NCI-H2107 treated with DMSO at 0.1 percent for 48 hours (cell line): ENCODE data around the gene P2RY8.
"Not testable (repeated sequence)": the region's sequence is repeated elsewhere in the genome, so short reads cannot be mapped to it uniquely, and the experiment has no call there.

Source experiments
- DNase-seq: peaks from one replicate; lab custom pipeline; 2025; ENCODE audit not compliant: unreplicated experiment; lab: John Stamatoyannopoulos, UW

P2RY8 gene

DNA sequence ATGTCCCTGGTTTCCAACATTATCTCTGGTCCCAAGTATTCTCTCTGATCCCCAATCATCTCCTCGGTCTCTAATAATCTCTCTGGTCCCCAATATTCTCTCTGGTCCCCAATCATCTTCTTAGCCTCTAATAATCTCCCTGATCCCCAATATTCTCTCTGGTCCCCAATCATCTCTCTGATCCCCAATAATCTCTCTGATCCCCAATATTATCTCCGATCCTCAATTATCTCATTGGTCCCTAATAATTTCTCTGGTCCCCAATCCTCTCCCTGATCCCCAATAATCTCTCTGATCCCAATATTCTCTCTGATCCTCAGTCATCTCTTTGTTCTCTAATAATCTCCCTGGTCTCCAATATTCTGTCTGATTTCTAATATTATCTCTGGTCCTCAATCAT is 16.6 kb downstream of the P2RY8 start:
- no peak for DNase-seq

DNA sequence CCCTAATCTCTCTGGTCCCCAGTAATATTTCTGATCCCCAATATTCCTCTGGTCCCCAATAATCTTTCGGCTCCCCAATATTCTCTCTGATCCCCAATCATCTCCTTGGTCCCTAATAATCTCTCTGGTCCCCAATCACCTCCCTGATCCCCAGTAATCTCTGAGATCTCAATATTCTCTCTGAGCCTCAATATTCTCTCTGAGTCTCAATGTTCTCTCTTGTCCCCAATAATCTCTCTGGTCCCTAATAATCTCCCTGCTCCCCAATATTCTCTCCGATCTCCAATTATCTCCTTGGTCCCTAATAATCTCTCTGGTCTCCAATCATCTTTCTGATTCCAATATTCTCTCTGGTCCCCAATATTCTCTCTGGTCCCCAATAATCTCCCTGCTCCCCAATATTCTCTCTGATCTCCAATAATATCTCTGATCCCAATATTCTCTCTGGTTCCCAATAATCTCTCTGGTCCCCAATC is 17.9 kb downstream of the P2RY8 start:
- DNase-seq, result no peak

DNA sequence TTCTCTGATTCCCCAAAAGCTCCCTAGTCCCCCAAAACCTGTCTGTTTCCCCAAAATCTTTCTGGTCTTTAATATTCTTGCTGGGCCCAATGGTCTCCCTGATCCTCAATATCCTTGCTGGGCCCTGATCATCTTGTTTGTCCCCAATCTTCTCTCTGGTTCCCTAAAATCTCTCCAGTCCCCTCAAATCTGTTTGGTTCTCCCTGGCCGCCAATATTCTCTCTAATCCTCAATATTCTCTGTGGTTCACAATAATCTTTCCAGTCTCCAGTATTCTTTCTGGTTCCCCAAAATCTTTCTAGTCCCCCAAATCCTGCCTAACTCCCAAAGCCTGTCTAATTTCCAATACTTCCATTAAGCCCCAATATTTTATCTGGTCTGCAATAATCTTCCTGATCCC is 18.5 kb downstream of the P2RY8 start:
- DNase-seq, result no peak

DNA sequence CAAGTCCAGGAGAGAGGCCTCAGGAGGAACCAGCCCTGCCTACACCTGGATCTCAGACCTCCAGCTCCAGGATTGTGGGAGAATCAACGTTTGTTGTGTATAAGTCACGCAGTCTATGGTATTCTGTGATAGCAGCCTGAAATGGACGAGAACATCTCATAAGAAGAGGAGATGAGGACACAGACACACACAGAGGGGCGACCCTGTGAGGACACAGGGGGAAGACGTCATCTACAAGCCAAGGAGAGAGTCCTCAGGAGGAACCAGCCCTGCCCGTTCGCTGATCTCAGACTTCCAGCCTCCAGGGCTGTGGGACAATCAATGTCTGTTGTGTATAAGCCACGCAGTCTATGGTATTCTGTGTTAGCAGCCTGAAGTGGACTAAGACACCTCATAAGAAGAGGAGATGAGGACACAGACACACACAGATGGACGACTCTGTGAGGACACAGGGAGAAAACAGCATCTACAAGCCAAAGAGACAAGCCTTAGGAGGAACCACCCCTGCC is 20.3 kb downstream of the P2RY8 start:
- DNase-seq, result no peak

DNA sequence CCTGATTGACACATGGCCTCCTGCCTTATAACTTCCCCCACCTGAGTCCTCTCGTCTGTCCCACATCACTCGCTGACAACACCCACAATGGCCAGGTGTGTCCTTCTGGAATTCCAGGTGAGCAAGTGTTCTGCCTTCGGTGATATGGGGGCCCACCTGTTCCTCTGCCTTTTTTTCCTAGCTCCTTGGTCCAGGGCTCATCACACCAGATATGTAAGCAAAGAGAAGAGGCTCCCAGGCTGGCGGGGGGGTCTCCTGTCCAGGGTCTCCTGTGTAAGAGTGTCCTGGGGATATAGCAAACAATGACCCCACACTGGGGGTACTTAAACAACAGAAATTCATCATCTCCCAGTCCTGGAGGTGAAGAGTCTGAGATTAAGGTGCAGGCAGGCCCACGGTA is 25.2 kb downstream of the P2RY8 start:
- no peak for DNase-seq

DNA sequence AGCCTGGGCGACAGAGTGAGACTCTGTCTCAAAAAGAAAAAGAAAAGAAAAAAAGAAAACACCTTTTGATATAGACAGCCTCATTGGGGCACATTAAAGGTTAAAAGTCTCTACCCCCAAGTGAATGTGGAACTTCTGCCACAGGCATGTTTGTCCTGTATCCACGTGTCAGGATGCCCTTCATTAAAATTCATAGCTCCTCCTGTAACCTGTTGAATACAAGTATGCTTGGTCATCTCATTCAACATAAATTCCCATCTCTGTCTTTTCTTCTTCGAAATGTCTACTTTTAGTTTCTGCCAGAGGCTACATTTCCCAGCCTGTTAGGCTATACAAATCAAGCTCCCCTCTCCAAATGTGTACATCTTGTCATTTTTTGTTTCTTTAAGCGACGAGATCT is 25.8 kb downstream of the P2RY8 start:
- no peak for DNase-seq

DNA sequence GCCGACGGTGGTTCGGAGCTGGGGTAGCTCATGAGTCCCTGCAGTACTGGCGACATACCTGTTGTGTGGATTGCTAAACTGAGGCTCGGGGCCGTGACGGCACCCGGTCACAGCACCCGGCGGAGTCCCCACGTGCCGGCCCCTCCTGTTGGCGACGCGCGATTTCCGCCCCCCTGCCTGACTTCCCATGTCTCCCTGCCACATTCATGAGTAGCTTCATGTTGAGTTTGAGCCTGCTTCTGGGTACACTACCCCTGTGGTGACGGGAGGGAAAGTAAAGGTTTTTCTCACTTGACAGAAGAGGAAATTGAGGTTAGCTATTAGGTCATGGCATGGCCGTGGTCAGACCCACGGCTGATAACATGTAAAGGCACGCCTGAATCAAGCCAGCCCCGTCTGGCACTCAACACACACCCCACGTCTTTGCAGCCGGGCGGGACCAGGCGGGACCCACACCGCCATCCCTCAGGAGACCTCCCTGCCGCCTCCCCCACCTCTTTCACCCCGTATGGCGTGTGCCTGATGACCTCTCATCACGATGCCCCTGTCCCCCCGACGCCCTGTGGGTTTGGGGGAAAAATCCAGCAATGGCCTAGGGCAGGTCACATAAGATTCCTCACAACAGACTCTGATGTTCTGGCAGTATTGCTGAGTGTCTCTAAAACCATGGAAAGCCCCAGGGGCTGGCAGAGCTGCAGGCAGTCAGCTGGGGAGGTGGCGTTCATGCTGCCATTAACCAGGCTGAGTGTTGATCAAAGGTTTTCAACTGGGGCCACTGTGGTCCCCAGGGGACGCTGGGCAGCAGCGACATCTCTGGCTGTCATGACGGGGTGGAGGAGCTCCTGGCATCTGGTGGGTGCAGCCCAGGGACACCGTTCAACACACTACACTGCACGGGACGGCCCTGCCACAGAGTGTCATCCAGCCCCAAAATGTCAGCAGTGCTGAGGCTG is 29.2 kb downstream of the P2RY8 start:
- DNase-seq, result no peak

DNA sequence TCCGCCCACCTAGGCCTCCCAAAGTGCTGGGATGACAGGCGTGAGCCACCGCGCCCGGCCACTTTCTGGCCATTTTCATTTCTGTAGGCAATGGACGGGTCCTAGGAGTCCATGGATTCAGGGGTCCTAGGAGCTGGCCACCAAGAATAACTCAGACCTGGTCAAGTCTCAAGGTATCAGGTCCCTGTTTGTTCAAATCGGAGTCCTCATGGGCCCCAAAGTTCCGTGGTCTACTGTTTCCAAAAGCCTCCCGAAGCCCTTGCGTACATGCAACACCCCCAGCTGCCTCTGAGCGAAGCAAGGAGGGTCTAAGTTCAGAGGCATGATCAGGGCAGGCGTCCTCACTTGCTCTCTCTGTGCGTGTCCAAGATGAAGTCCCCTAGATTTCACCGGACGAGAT is 30.1 kb downstream of the P2RY8 start:
- no peak for DNase-seq

DNA sequence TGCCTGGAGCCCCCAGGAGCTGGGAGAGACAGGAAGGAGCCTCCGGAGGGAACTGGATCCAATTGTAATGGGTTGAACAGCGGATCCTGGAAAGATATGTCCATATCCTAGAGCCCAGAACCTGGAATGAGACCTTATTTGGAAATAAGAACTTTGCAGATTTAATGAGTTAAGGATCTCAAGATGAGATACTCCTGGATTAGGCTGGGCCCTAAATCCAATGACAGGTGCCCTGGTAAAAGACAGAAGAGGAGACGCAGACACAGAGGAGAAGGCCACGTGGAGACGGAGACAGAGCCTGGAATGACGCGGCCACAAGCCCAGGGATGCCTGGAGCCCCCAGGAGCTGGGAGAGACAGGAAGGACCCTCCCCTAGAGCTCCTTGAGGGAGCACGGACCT is 34.1 kb downstream of the P2RY8 start:
- DNase-seq, result no peak

DNA sequence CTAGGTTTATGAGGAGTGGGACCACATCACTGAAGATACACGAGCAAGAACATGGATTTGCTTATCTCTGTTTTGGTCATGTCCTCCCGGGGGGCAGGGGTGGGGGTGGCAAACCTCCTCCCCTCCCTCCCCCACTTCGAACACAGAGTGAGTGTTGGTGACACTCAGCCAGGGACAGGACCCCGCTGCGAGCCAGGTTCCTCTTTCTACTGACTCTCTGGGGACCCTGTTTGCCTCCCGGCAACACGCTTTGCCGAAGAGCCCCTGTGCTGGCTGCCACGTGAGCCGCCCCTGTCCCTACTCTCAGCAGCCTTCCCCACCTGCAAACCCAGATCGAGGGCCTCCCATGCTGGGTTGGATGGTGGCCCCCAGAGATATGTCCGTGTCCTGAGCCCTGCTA is 34.7 kb downstream of the P2RY8 start:
- no peak for DNase-seq

DNA sequence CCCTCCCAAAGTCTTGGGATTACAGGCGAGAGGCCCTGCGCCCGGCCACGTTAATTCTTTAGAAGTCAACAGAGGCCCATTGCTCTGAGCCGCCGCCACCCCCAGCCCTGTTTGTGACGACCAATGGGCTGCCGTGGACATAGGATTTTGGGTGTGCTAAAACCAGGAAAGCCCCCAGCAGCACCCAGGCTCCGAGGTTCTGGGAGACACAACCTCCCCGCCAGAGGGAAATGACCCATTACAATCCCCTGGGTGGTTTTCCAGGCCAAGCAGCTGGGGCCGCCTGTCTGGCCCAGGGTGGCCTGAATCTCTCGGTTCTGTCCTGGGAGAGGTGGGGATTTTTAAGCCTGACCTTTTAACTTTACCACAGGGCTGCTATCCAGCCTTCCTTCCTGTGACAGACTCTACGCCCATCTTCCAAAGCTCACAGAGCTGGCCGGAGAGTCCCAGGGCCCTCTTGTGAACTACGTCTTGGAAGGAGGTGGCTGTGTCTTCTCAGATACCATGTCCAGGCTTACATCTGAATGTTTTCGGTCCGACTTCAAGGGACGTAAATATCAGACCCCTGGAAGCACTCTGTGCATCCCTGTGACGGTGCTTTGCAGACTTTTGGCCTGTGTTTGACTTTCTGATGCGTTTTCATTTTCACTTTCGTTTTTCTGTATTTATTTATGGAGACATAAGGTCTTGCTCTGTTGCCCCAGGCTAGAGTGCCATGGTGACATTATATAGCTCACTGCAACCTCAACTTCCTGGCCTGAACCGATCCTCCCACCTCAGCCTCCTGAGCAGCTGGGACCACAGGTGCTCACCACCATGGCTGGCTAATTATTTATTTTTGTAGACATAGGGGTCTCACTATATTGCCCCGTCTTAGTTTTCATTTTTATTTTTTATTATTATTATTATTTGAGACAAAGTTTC is 36.0 kb downstream of the P2RY8 start:
- no peak for DNase-seq

DNA sequence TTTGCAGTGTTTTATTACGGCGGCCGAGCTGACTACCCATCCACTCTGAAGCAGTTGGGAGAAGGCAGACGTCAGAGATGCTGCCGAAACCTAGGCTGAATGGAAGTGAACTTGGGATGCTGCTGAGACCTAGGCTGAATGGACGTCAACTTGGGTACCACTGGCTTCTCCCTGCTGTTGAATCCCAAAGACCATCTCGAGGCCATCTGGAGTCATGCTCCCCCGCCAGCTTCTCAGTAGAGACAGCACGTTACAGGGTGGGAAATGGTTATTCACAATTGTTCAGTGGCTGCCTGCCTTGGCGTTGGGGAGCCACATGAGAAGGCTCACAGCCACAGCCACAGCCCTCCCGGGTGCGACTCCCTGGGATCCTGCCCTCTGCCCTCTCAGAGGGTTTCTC is 40.9 kb downstream of the P2RY8 start:
- no peak for DNase-seq

DNA sequence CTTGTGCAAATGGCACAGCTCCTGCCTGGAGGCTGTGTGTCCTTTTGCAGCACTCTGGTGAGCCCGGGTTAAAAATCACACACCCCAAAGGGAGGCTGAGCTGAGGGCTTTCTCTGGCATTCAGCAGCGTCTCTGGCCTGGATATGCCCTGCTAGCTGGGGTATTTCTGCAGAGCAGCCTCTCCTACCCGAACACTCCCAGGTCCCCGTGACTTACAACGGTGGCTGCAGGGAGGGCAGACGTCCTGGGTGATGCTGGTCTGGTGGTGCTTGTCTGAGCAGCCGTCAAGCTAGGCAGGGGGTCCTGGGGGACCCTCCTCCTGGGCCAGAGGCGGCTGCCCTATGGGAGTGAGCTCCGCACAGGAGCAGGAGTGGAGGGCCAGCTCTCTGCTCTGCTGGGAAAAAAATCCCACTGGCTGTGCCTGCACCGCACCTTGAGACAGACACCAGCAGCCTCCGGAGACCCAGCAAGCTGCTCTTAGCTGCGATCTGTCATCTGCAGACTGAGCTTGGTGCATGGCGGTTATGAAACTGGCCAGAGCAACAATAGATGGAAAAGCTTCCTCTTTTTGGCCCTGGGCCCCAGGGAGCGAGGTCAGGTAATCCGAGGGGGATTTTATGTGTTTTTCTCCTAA is 43.0 kb downstream of the P2RY8 start:
- DNase-seq, result no peak

DNA sequence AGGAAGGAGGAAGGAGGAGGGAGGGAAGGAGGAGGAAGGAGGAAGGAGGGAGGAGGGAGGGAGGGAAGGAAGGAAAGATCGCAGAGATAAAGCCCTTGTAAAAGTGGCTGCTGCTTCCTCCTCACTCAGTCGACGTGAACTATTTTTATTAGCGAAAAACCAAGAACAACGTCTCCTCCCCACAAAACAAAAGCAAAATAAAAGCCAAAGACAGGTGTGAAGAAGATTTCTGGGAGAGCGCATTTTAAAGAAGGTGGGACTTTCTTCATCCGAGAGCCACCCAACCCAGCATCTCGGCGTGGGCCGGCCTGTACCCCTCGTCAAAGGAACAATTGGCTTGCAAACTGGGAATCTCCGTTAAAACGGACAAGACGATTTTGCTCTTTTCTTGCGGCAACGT is 43.6 kb downstream of the P2RY8 start:
- no peak for DNase-seq

DNA sequence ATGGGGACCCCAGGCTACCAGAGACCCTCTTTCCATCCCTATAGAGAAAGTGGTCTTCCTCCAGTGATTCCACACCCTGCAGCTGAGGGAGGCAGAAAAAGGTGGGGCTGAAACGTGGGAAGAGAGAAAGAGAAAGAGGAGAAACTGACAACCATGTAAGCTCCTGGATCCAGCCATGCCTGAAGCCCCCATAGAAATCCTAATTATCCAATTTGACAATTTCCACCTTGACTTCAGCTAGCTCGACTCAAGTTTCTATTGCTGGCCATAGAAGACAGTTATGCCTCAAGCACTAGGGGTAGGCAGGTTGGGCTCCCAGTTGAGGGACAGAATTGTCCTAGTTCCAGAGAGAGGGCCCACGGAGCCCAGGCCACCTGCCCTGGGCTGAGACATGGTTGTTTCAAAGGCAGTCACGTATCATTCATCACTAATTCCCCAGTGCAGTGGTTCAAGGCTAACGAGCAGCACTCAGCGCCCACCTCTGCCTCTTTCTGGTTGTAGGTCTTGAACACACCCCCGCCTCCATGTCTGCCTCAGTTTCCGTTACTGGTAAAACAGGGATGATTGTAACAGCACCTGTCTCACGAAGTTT is 44.5 kb downstream of the P2RY8 start:
- no peak for DNase-seq

DNA sequence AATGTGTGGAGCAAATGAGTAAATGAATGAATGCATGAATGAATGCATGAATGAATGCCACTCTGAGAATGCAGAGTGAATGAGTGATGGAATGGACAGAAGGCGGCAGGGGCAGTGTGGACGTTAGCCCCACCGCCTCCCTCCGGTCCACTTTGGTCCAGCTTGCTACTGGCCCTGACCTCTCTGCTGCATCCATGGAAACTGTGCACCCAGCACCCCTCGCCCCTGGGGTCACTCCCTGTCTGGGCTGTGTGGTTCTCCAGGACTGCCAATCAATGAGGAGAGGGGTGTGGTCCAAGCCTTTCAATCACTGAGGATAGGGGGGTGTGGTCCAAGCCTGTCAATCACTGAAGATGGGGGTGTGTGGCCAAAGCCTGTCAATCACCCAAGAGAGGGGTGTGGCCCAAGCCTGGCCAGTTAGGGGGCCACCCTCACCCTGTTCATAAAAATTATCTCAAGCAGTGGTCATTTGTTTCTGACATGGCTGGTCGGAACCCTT is 45.1 kb downstream of the P2RY8 start:
- no peak for DNase-seq

DNA sequence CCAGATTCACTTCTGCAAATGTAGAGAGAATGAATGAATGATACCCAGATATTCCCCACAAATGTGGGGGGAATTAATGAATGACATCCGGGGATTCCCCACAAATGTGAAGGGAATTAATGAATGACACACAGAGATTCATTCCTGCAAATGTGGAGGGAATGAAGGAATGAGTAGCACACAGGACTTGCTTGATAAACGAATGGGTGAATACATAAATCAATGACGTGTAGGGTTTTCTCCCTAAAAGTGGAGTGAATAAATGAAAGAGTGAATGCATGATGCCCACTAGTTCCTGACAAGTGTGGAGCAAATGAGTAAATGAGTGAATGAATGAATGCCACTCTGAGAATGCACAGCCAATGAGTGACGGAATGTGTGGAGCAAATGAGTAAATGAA is 45.7 kb downstream of the P2RY8 start:
- not testable (repeated sequence) for DNase-seq

DNA sequence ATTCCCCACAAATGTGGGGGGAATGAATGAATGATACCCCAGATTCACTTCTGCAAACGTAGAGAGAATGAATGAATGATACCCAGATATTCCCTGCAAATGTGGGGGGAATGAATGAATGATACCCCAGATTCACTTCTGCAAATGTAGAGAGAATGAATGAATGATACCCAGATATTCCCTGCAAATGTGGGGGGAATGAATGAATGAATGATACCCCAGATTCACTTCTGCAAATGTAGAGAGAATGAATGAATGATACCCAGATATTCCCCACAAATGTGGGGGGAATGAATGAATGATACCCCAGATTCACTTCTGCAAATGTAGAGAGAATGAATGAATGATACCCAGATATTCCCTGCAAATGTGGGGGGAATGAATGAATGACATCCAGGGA is 46.3 kb downstream of the P2RY8 start:
- not testable (repeated sequence) for DNase-seq

DNA sequence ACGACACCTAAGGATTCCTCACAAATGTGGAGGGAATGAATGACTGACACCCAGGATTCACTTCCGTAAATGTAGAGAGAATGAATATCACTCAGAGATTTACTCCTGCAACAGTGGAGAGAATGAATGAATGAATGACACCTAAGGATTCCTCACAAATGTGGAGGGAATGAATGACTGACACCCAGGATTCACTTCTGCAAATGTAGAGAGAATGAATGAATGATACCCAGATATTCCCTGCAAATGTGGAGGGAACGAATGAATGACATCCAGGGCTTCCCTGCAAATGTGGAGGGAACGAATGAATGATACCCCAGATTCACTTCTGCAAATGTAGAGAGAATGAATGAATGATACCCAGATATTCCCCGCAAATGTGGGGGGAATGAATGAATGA is 47.6 kb downstream of the P2RY8 start:
- DNase-seq, result not testable (repeated sequence)

DNA sequence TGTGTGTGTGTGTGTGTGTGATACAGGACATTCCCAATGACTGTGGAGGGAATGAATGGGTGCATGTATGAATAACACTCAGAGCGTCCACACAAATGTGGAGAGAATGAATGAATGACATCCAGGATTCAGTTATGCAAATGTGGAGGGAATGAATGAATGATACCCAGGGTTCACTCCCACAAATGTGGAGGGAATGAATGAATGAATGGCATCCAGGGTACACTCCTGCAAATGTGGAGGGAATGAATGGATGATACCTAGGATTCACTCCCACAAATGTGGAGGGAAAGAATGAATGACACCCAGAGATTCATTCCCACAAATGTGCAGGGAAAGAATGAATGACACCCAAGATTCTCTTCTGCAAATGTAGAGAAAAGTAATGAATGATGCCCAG is 48.2 kb downstream of the P2RY8 start:
- no peak for DNase-seq

DNA sequence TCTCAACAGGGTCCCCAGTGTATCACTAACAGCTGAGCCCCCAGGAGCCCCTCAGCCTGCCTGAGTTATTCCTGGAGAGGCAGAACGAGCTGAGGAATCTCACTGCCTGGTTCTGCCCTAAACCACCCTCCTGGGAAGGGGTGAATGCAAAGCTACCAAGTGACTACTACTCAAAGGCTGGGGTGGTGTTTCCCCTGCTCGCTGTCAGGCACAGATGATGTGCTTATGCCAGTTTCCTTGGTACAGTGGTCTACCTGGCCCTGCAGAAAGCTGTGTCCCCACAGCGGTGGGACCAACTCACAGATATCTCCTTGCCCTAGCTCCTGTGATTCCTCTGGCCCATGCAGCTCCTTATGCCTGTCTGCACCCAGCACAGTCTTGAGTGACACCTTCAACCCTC is 48.8 kb downstream of the P2RY8 start:
- no peak for DNase-seq
